GM23338 (cell line): Measurements from ENCODE around the gene MIEN1. TPM values are rescaled to one million over a fixed set of nuclear protein-coding genes. Genes with fewer than 3 reads are reported as not detected.

Source experiments
- ATAC-seq: fragments of 200-7000 bp; cut with Tn5 transposase; 3 replicates; pipeline ENCODE4 v1.9.1; 2020
- DNase-seq: peaks from one replicate; pipeline ENCODE4 v3.0.0-alpha.2; 2015; ENCODE audit warnings: low spot score
- H2AFZ ChIP-seq: fragments of 200-600 bp; sonication (generic); 2 replicates; pipeline ENCODE4 v1.8.0; 2016; ENCODE audit warnings: antibody characterized with exemption, mild to moderate bottlenecking, moderate library complexity
- H3F3A ChIP-seq: fragments of 200-600 bp; sonication (generic); replicated peaks from 2 replicates; pipeline ENCODE4 v1.8.0; 2017; ENCODE audit warnings: antibody characterized with exemption, mixed run types, low read depth
- H3K27ac ChIP-seq: fragments of 200-600 bp; sonication (generic); 2 replicates; pipeline ENCODE4 v1.6.1; 2016; ENCODE audit warnings: low read depth
- H3K27me3 ChIP-seq: fragments of 200-600 bp; sonication (generic); 2 replicates; pipeline ENCODE4 v1.8.0; 2016; ENCODE audit warnings: mild to moderate bottlenecking, mixed run types, moderate library complexity; ENCODE audit not compliant: insufficient read depth
- H3K36me3 ChIP-seq: fragments of 200-600 bp; sonication (generic); 2 replicates; pipeline ENCODE4 v1.8.0; 2016; ENCODE audit warnings: mild to moderate bottlenecking; ENCODE audit not compliant: insufficient read depth
- H3K4me1 ChIP-seq: fragments of 200-600 bp; sonication (generic); 2 replicates; pipeline ENCODE4 v1.8.0; 2016; ENCODE audit warnings: mild to moderate bottlenecking, moderate library complexity; ENCODE audit not compliant: insufficient read depth
- H3K4me2 ChIP-seq: fragments of 200-600 bp; sonication (generic); 2 replicates; pipeline ENCODE4 v1.7.1; 2017; ENCODE audit warnings: mixed run types
- H3K4me3 ChIP-seq: fragments of 200-600 bp; sonication (generic); 2 replicates; pipeline ENCODE4 v1.6.1; 2016; ENCODE audit warnings: mixed run types
- H3K79me2 ChIP-seq: fragments of 200-600 bp; sonication (generic); replicated peaks from 2 replicates; pipeline ENCODE4 v1.8.0; 2017; ENCODE audit warnings: mild to moderate bottlenecking; ENCODE audit not compliant: insufficient read depth
- H3K9me2 ChIP-seq: fragments of 200-600 bp; sonication (generic); 2 replicates; pipeline ENCODE4 v1.8.0; 2017; ENCODE audit not compliant: insufficient read depth
- H4K20me1 ChIP-seq: fragments of 200-600 bp; sonication (generic); replicated peaks from 2 replicates; pipeline ENCODE4 v1.8.0; 2017; ENCODE audit warnings: mild to moderate bottlenecking; ENCODE audit not compliant: insufficient read depth
- H3K27ac Mint-ChIP-seq: 2 replicates; pipeline ENCODE4 v1.8.0; 2020; ENCODE audit warnings: inconsistent platforms, mild to moderate bottlenecking, moderate library complexity, mixed read lengths
- H3K27me3 Mint-ChIP-seq: 3 replicates; pipeline ENCODE4 v1.8.0; 2022; ENCODE audit warnings: low read depth, mild to moderate bottlenecking, moderate library complexity, mixed read lengths, inconsistent platforms; ENCODE audit not compliant: insufficient read depth, poor library complexity
- H3K36me3 Mint-ChIP-seq: 3 replicates; pipeline ENCODE4 v1.8.0; 2021; ENCODE audit warnings: low read depth, mild to moderate bottlenecking, inconsistent platforms, moderate library complexity, mixed read lengths
- H3K4me1 Mint-ChIP-seq: 3 replicates; pipeline ENCODE4 v1.8.0; 2020; ENCODE audit warnings: mild to moderate bottlenecking, inconsistent platforms, mixed read lengths
- H3K4me3 Mint-ChIP-seq: 3 replicates; pipeline ENCODE4 v1.8.0; 2021; ENCODE audit warnings: moderate library complexity, mild to moderate bottlenecking, inconsistent platforms, mixed read lengths
- H3K9me3 Mint-ChIP-seq: 3 replicates; pipeline ENCODE4 v1.8.0; 2020; ENCODE audit warnings: moderate library complexity, mild to moderate bottlenecking, inconsistent platforms, mixed read lengths
- EZH2 ChIP-seq: fragments of 200-600 bp; sonication (generic); IDR thresholded peaks from one replicate; pipeline ENCODE4 v1.8.0; 2017; ENCODE audit warnings: antibody characterized with exemption, mild to moderate bottlenecking, low read depth; ENCODE audit not compliant: unreplicated experiment
- JUNB ChIP-seq: IDR thresholded peaks from one replicate; pipeline ENCODE4 v1.6.1; 2016; ENCODE audit warnings: antibody characterized with exemption; ENCODE audit not compliant: unreplicated experiment
- NANOG ChIP-seq: IDR thresholded peaks from 2 replicates; pipeline ENCODE4 v1.6.1; 2016; ENCODE audit warnings: antibody characterized with exemption, borderline replicate concordance
- POLR2AphosphoS5 ChIP-seq: IDR thresholded peaks from 2 replicates; pipeline ENCODE4 v1.6.1; 2016; ENCODE audit warnings: antibody characterized with exemption, low read depth
- STAT1 ChIP-seq: IDR thresholded peaks from one replicate; pipeline ENCODE4 v1.6.1; 2016; ENCODE audit warnings: antibody characterized with exemption; ENCODE audit not compliant: unreplicated experiment
- ZNF114 ChIP-seq: fragments of 250-450 bp; sonication (Bioruptor Pico); IDR thresholded peaks from 2 replicates; pipeline ENCODE4 v1.5.0; 2020; ENCODE audit warnings: mild to moderate bottlenecking, moderate library complexity
- ZNF331 ChIP-seq: fragments of 250-450 bp; sonication (Bioruptor Pico); IDR thresholded peaks from 2 replicates; pipeline ENCODE4 v1.5.0; 2020; ENCODE audit warnings: low read depth, mild to moderate bottlenecking, moderate library complexity
- polyA plus RNA-seq: library from polyadenylated mRNA; unstranded; fragments of >200 nt; fragmentation: Nextera tagmentation; extraction: Ambion mirVana; gene quantifications from 2 replicates; pipeline ENCODE4 v1.2.1, GENCODE V29; 2016
- total RNA-seq: library from RNA; depleted of rRNA; stranded (reverse); fragments of >200 nt; shearing (Covaris generic); gene quantifications from 2 replicates; pipeline ENCODE4 v1.2.3, GENCODE V29; 2014
- TF ChIP-seq, protein P1 (sequence below): fragments of 250-450 bp; sonication (Bioruptor Pico); IDR thresholded peaks from 2 replicates; pipeline ENCODE4 v1.5.0; 2020; ENCODE audit warnings: mild to moderate bottlenecking, moderate library complexity
- TF ChIP-seq, protein P2 (sequence below), 2 experiments: fragments of 200-600 bp in 1 of 2; sonication (generic) in 1 of 2; conservative IDR thresholded peaks; 2 replicates each; pipeline versions ENCODE4 v1.5.1 to v1.6.1; 2016 to 2017; ENCODE audit warnings: antibody characterized with exemption in 2 of 2, low read depth in 2 of 2, mild to moderate bottlenecking in 2 of 2, moderate library complexity in 1 of 2
- TF ChIP-seq, protein P3 (sequence below): IDR thresholded peaks from 2 replicates; pipeline ENCODE4 v1.6.1; 2016; ENCODE audit warnings: antibody characterized with exemption
- TF ChIP-seq, protein P4 (sequence below): IDR thresholded peaks from one replicate; pipeline ENCODE4 v1.6.1; 2018; ENCODE audit warnings: antibody characterized with exemption; ENCODE audit not compliant: unreplicated experiment

MIEN1 gene
- total and polyA plus RNA-seq, 2 experiments from 2014 or later = 37.1 to 91.8 TPM

DNA sequence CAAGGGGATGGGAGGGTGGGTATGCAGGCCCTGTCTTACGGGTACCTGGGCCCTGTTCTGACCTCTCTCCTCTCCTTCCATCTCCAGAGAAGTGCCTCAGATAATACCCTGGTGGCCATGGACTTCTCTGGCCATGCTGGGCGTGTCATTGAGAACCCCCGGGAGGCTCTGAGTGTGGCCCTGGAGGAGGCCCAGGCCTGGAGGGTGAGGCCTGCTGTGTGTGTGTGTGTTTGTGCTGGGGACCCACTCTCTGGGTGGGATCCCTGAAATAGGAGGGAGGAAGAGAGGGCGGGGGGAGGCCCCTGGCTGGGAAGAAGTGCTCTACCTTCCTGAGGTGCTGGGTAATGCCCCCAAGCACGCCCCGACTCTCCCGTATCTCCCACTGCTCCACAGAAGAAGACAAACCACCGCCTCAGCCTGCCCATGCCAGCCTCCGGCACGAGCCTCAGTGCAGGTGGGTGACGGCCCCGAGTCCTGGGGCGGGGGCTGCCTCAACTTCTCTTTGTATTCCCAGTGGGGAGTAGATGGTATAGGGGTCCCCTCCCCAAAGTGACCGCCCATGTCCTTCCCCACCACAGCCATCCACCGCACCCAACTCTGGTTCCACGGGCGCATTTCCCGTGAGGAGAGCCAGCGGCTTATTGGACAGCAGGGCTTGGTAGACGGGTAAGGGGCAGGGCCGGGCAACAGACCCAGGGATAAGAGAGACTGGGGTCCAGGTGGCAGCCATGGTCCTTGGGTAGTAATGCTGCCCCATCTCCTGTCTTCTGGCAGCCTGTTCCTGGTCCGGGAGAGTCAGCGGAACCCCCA is 15.2 kb upstream of the MIEN1 start:
- Histone ChIP-seq H2AFZ (no peak overlapping the region), H3K4me2 (no peak overlapping the region), H3F3A (peaks cover 8% of the 10 kb centered on the region; the same call in 1 of the 2 replicates), H3K36me3 (no peaks in the 10 kb centered on the region), H3K27ac (no peak overlapping the region), H3K9me2 (no peaks in the 10 kb centered on the region), H3K79me2 (peaks cover 14% of the 10 kb centered on the region), H3K4me3 (no peak overlapping the region), H3K27me3 (no peaks in the 10 kb centered on the region), H3K4me1 (peaks cover 10% of the 10 kb centered on the region), H4K20me1 (no peaks in the 10 kb centered on the region)
- no peak overlapping the region for H3K27ac Mint-ChIP-seq
- TF ChIP-seq, protein P1, sequence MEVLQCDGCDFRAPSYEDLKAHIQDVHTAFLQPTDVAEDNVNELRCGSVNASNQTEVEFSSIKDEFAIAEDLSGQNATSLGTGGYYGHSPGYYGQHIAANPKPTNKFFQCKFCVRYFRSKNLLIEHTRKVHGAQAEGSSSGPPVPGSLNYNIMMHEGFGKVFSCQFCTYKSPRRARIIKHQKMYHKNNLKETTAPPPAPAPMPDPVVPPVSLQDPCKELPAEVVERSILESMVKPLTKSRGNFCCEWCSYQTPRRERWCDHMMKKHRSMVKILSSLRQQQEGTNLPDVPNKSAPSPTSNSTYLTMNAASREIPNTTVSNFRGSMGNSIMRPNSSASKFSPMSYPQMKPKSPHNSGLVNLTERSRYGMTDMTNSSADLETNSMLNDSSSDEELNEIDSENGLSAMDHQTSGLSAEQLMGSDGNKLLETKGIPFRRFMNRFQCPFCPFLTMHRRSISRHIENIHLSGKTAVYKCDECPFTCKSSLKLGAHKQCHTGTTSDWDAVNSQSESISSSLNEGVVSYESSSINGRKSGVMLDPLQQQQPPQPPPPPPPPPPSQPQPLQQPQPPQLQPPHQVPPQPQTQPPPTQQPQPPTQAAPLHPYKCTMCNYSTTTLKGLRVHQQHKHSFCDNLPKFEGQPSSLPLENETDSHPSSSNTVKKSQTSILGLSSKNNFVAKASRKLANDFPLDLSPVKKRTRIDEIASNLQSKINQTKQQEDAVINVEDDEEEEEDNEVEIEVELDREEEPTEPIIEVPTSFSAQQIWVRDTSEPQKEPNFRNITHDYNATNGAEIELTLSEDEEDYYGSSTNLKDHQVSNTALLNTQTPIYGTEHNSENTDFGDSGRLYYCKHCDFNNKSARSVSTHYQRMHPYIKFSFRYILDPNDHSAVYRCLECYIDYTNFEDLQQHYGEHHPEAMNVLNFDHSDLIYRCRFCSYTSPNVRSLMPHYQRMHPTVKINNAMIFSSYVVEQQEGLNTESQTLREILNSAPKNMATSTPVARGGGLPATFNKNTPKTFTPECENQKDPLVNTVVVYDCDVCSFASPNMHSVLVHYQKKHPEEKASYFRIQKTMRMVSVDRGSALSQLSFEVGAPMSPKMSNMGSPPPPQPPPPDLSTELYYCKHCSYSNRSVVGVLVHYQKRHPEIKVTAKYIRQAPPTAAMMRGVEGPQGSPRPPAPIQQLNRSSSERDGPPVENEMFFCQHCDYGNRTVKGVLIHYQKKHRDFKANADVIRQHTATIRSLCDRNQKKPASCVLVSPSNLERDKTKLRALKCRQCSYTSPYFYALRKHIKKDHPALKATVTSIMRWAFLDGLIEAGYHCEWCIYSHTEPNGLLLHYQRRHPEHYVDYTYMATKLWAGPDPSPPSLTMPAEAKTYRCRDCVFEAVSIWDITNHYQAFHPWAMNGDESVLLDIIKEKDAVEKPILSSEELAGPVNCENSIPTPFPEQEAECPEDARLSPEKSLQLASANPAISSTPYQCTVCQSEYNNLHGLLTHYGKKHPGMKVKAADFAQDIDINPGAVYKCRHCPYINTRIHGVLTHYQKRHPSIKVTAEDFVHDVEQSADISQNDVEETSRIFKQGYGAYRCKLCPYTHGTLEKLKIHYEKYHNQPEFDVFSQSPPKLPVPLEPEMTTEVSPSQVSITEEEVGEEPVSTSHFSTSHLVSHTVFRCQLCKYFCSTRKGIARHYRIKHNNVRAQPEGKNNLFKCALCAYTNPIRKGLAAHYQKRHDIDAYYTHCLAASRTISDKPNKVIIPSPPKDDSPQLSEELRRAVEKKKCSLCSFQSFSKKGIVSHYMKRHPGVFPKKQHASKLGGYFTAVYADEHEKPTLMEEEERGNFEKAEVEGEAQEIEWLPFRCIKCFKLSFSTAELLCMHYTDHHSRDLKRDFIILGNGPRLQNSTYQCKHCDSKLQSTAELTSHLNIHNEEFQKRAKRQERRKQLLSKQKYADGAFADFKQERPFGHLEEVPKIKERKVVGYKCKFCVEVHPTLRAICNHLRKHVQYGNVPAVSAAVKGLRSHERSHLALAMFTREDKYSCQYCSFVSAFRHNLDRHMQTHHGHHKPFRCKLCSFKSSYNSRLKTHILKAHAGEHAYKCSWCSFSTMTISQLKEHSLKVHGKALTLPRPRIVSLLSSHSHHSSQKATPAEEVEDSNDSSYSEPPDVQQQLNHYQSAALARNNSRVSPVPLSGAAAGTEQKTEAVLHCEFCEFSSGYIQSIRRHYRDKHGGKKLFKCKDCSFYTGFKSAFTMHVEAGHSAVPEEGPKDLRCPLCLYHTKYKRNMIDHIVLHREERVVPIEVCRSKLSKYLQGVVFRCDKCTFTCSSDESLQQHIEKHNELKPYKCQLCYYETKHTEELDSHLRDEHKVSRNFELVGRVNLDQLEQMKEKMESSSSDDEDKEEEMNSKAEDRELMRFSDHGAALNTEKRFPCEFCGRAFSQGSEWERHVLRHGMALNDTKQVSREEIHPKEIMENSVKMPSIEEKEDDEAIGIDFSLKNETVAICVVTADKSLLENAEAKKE (CRISPR knock-in tag) = no peak
- TF ChIP-seq STAT1 (no peak), ZNF331 (no peak), NANOG (no peak), ZNF114 (CRISPR knock-in tag) (no peak), JUNB (no peak), POLR2AphosphoS5 (no peak), EZH2 (no peak)
- TF ChIP-seq, protein P2, sequence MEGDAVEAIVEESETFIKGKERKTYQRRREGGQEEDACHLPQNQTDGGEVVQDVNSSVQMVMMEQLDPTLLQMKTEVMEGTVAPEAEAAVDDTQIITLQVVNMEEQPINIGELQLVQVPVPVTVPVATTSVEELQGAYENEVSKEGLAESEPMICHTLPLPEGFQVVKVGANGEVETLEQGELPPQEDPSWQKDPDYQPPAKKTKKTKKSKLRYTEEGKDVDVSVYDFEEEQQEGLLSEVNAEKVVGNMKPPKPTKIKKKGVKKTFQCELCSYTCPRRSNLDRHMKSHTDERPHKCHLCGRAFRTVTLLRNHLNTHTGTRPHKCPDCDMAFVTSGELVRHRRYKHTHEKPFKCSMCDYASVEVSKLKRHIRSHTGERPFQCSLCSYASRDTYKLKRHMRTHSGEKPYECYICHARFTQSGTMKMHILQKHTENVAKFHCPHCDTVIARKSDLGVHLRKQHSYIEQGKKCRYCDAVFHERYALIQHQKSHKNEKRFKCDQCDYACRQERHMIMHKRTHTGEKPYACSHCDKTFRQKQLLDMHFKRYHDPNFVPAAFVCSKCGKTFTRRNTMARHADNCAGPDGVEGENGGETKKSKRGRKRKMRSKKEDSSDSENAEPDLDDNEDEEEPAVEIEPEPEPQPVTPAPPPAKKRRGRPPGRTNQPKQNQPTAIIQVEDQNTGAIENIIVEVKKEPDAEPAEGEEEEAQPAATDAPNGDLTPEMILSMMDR (conservative IDR thresholded peaks at IDR 0.05; ENCODE audit: low read depth in 2 of 2) = no peak
- TF ChIP-seq, protein P3, sequence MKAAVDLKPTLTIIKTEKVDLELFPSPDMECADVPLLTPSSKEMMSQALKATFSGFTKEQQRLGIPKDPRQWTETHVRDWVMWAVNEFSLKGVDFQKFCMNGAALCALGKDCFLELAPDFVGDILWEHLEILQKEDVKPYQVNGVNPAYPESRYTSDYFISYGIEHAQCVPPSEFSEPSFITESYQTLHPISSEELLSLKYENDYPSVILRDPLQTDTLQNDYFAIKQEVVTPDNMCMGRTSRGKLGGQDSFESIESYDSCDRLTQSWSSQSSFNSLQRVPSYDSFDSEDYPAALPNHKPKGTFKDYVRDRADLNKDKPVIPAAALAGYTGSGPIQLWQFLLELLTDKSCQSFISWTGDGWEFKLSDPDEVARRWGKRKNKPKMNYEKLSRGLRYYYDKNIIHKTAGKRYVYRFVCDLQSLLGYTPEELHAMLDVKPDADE = no peak
- TF ChIP-seq, protein P4, sequence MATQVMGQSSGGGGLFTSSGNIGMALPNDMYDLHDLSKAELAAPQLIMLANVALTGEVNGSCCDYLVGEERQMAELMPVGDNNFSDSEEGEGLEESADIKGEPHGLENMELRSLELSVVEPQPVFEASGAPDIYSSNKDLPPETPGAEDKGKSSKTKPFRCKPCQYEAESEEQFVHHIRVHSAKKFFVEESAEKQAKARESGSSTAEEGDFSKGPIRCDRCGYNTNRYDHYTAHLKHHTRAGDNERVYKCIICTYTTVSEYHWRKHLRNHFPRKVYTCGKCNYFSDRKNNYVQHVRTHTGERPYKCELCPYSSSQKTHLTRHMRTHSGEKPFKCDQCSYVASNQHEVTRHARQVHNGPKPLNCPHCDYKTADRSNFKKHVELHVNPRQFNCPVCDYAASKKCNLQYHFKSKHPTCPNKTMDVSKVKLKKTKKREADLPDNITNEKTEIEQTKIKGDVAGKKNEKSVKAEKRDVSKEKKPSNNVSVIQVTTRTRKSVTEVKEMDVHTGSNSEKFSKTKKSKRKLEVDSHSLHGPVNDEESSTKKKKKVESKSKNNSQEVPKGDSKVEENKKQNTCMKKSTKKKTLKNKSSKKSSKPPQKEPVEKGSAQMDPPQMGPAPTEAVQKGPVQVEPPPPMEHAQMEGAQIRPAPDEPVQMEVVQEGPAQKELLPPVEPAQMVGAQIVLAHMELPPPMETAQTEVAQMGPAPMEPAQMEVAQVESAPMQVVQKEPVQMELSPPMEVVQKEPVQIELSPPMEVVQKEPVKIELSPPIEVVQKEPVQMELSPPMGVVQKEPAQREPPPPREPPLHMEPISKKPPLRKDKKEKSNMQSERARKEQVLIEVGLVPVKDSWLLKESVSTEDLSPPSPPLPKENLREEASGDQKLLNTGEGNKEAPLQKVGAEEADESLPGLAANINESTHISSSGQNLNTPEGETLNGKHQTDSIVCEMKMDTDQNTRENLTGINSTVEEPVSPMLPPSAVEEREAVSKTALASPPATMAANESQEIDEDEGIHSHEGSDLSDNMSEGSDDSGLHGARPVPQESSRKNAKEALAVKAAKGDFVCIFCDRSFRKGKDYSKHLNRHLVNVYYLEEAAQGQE = no peak
- peaks cover 38% of the 10 kb centered on the region for H3K36me3 Mint-ChIP-seq
- ATAC-seq (no peak), DNase-seq (no peak)
- H3K27me3 Mint-ChIP-seq = peaks cover 12% of the 10 kb centered on the region
- H3K4me3 Mint-ChIP-seq = no peak overlapping the region
- no peaks in the 10 kb centered on the region for H3K9me3 Mint-ChIP-seq
- H3K4me1 Mint-ChIP-seq = peaks cover 11% of the 10 kb centered on the region
